Stimulated activated CD8-positive, alpha-beta memory T cell treated with anti-CD3 and anti-CD28 coated beads, Interleukin-15, amount 100 ng/mL, for 48 hours (primary cell): ENCODE results near the gene RPS15.
"Not testable (repeated sequence)": the region's sequence is repeated elsewhere in the genome, so short reads cannot be mapped to it uniquely, and the experiment has no call there.

Source experiments
- DNase-seq, 2 donors: peaks; one replicate each; pipeline ENCODE4 v3.0.0-alpha.2; 2020; ENCODE audit warnings: low read depth in 2 of 2

The RPS15 gene

GRCh38 chr19:1418951-1419738 is 19.1 kb upstream of the RPS15 start:
- no peak for DNase-seq

- DNase-seq, result not testable (repeated sequence)
These were observed 18.1 kb upstream of the RPS15 start for GRCh38 chr19:1420085-1420484.

GRCh38 chr19:1420590-1420989 is 17.6 kb upstream of the RPS15 start:
- no peak for DNase-seq

- no peak for DNase-seq
These were observed 16.8 kb upstream of the RPS15 start for GRCh38 chr19:1421218-1421957.

- DNase-seq, result no peak
These were observed 16.3 kb upstream of the RPS15 start for GRCh38 chr19:1421958-1422305.

GRCh38 chr19:1422360-1422759 is 15.8 kb upstream of the RPS15 start:
- DNase-seq, result no peak

GRCh38 chr19:1422943-1423342 is 15.3 kb upstream of the RPS15 start:
- DNase-seq, result no peak

GRCh38 chr19:1423436-1424191 is 14.6 kb upstream of the RPS15 start:
- no peak for DNase-seq

- DNase-seq, result no peak
These were observed 13.8 kb upstream of the RPS15 start for GRCh38 chr19:1424192-1424955.

- DNase-seq, result no peak
These were observed 12.9 kb upstream of the RPS15 start for GRCh38 chr19:1425102-1425837.

- no peak for DNase-seq
These were observed 12.3 kb upstream of the RPS15 start for GRCh38 chr19:1425902-1426301.

GRCh38 chr19:1426736-1427135 is 11.5 kb upstream of the RPS15 start:
- no peak for DNase-seq

GRCh38 chr19:1427221-1427920 is 10.8 kb upstream of the RPS15 start:
- no peak for DNase-seq

GRCh38 chr19:1428738-1429391 is 9.3 kb upstream of the RPS15 start:
- no peak for DNase-seq

GRCh38 chr19:1429750-1430149 is 8.4 kb upstream of the RPS15 start:
- DNase-seq, result no peak

GRCh38 chr19:1430246-1430645 is 8.0 kb upstream of the RPS15 start:
- no peak for DNase-seq

GRCh38 chr19:1431759-1432506 is 6.3 kb upstream of the RPS15 start:
- DNase-seq, result no peak

GRCh38 chr19:1432507-1432887 is 5.7 kb upstream of the RPS15 start:
- DNase-seq, result no peak
